WTC11 (cell line): ENCODE data around the gene PTPRJ. TPM values are rescaled to one million over a fixed set of nuclear protein-coding genes. Genes with fewer than 3 reads are reported as not detected.
A peak's percentile ranks its signal among the peaks of the same experiment; 100 is the strongest.

Experiments
- ATAC-seq: fragments of 200-7000 bp; cut with Tn5 transposase; 2 replicates; pipeline ENCODE4 v1.10.0; 2021; ENCODE audit warnings: mild to moderate bottlenecking, moderate library complexity
- CTCF ChIA-PET: fragments of 300-600 bp; sonication (Branson Sonifier 250); formaldehyde crosslinking; loops from one replicate; lab custom pipeline; 2021; ENCODE audit warnings: antibody characterized with exemption; lab: Charles Lee
- POLR2A ChIA-PET: fragments of 350-600 bp; sonication (Branson Sonifier 250); formaldehyde crosslinking; loops from one replicate; lab custom pipeline; 2021; ENCODE audit warnings: antibody characterized with exemption; lab: Charles Lee
- DNase-seq: peaks from one replicate; pipeline ENCODE4 v3.0.0; 2021; ENCODE audit warnings: low spot score
- H3K27ac Mint-ChIP-seq: 2 replicates; pipeline ENCODE4 v1.8.0; 2021; ENCODE audit warnings: mixed read lengths
- H3K27me3 Mint-ChIP-seq: 2 replicates; pipeline ENCODE4 v1.8.0; 2021; ENCODE audit warnings: low read depth, mild to moderate bottlenecking, moderate library complexity, mixed read lengths
- H3K36me3 Mint-ChIP-seq: 2 replicates; pipeline ENCODE4 v1.8.0; 2021; ENCODE audit warnings: mixed read lengths
- H3K4me1 Mint-ChIP-seq: 2 replicates; pipeline ENCODE4 v1.8.0; 2022; ENCODE audit warnings: mixed read lengths
- H3K4me3 Mint-ChIP-seq: 2 replicates; pipeline ENCODE4 v1.8.0; 2021; ENCODE audit warnings: mild to moderate bottlenecking, moderate library complexity, mixed read lengths
- H3K9me3 Mint-ChIP-seq: 2 replicates; pipeline ENCODE4 v1.8.0; 2021; ENCODE audit warnings: mixed read lengths
- ATF1 ChIP-seq: sonication (generic); formaldehyde crosslinking; IDR thresholded peaks from 2 replicates; pipeline ENCODE4 v1.8.1; 2023; ENCODE audit warnings: mild to moderate bottlenecking, moderate library complexity, missing genetic modification reagents
- CBFB ChIP-seq: sonication (generic); formaldehyde crosslinking; IDR thresholded peaks from 2 replicates; pipeline ENCODE4 v1.8.1; 2022; ENCODE audit warnings: mild to moderate bottlenecking, low read depth, missing genetic modification reagents
- EMX1 ChIP-seq: fragments of 250-450 bp; sonication (Bioruptor Pico); IDR thresholded peaks from 2 replicates; pipeline ENCODE4 v1.8.0; 2021; ENCODE audit warnings: mild to moderate bottlenecking
- JAZF1 ChIP-seq: fragments of 250-450 bp; sonication (Bioruptor Pico); IDR thresholded peaks from 2 replicates; pipeline ENCODE4 v1.9.0; 2021; ENCODE audit warnings: moderate library complexity, mild to moderate bottlenecking, inconsistent platforms
- RELA ChIP-seq: sonication (generic); formaldehyde crosslinking; IDR thresholded peaks from 2 replicates; pipeline ENCODE4 v1.8.1; 2022; ENCODE audit warnings: missing genetic modification reagents, mild to moderate bottlenecking, borderline replicate concordance
- SOX15 ChIP-seq: fragments of 250-450 bp; sonication (Bioruptor Pico); IDR thresholded peaks from 2 replicates; pipeline ENCODE4 v1.9.0; 2021; ENCODE audit warnings: mild to moderate bottlenecking
- SP1 ChIP-seq: sonication (generic); formaldehyde crosslinking; conservative IDR thresholded peaks from 2 replicates; pipeline ENCODE4 v1.8.1; 2022; ENCODE audit warnings: missing genetic modification reagents
- TCF7 ChIP-seq: sonication (generic); formaldehyde crosslinking; IDR thresholded peaks from 2 replicates; pipeline ENCODE4 v1.8.0; 2022; ENCODE audit warnings: mild to moderate bottlenecking, low read depth, missing genetic modification reagents, moderate library complexity
- TEAD4 ChIP-seq: sonication (generic); formaldehyde crosslinking; IDR thresholded peaks from 2 replicates; pipeline ENCODE4 v1.8.0; 2022; ENCODE audit warnings: mild to moderate bottlenecking, missing genetic modification reagents
- total RNA-seq: library from RNA; stranded (reverse); gene quantifications from 3 replicates; pipeline ENCODE4 v1.2.3, GENCODE V29; 2021
- TF ChIP-seq, protein P1 (sequence below): sonication (generic); formaldehyde crosslinking; IDR thresholded peaks from 2 replicates; pipeline ENCODE4 v1.8.1; 2023; ENCODE audit warnings: mild to moderate bottlenecking, missing genetic modification reagents, borderline replicate concordance
- TF ChIP-seq, protein P2 (sequence below): sonication (generic); formaldehyde crosslinking; IDR thresholded peaks from 2 replicates; pipeline ENCODE4 v1.8.1; 2023; ENCODE audit warnings: mild to moderate bottlenecking, missing genetic modification reagents, moderate library complexity
- TF ChIP-seq, protein P3 (sequence below): sonication (generic); formaldehyde crosslinking; IDR thresholded peaks from 2 replicates; pipeline ENCODE4 v1.8.0; 2022; ENCODE audit warnings: missing genetic modification reagents
- TF ChIP-seq, protein P4 (sequence below): sonication (generic); formaldehyde crosslinking; IDR thresholded peaks from 2 replicates; pipeline ENCODE4 v1.8.0; 2022; ENCODE audit warnings: mild to moderate bottlenecking, missing genetic modification reagents
- TF ChIP-seq, protein P5 (sequence below): sonication (generic); formaldehyde crosslinking; IDR thresholded peaks from 2 replicates; pipeline ENCODE4 v1.8.0; 2023; ENCODE audit warnings: missing genetic modification reagents
- TF ChIP-seq, protein P6 (sequence below): sonication (generic); formaldehyde crosslinking; conservative IDR thresholded peaks from 2 replicates; pipeline ENCODE4 v1.8.1; 2022; ENCODE audit warnings: mild to moderate bottlenecking, missing genetic modification reagents
- TF ChIP-seq, protein P7 (sequence below): fragments of 250-450 bp; sonication (Bioruptor Pico); IDR thresholded peaks from 2 replicates; pipeline ENCODE4 v1.9.0; 2021; ENCODE audit warnings: mild to moderate bottlenecking
- TF ChIP-seq, protein P8 (sequence below): sonication (generic); formaldehyde crosslinking; IDR thresholded peaks from 2 replicates; pipeline ENCODE4 v1.8.0; 2022; ENCODE audit warnings: mild to moderate bottlenecking, missing genetic modification reagents
- TF ChIP-seq, protein P9 (sequence below): fragments of 250-450 bp; sonication (Bioruptor Pico); IDR thresholded peaks from 2 replicates; pipeline ENCODE4 v2.1.2; 2022; ENCODE audit warnings: mild to moderate bottlenecking, moderate library complexity

The PTPRJ gene
- total RNA-seq, 1 experiment from 2014 or later = 19.5 TPM

DNA sequence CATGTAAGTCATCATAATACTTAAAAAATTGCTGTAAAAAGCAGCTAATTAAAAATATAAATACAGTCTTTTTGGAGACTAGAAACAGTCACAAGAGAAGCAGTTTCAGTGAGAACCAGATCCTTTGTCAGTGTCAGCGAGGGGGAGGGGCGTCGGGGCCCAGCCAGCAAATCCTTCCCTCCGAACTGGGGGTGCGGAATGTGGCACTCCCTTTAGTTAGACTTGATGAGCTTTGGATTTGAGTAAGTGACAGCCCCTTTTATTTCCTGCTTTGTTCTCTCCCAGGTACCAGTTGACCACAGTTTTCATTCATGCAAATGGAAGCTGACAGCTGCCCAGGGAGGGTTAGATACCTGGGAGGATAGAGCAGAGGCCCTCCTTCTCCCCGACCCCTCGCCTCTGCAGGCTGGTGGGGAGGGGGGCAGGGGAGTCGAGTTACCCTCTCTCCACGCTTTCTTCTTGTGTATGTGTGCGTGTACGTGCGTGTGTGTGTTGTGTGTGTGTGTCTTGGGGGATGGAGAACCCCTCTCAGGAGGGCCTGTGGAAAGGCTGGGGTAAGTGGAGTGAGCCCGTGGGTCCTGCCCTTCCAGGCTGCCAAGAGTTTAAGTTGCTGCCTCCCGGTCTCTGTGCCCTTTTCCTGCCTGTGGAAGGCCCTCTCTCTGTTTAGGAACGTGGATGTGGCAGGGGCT is 38.3 kb downstream of the PTPRJ start:
- peak; percentile 40 for DNase-seq
- ChIA-PET CTCF (interaction anchor here (1.2 kb wide), 1 partner anchor 39 kb away, joined by 4 read pairs; no protein-coding TSS in a partner anchor), POLR2A (no interaction called here)
- H3K9me3 Mint-ChIP-seq = no peaks in the 10 kb centered on the region
- ATAC-seq = peak; percentile 77
- H3K27me3 Mint-ChIP-seq = no peaks in the 10 kb centered on the region; the same call in 1 of the 2 replicates
- peaks cover 59% of the 10 kb centered on the region for H3K4me1 Mint-ChIP-seq
- no peaks in the 10 kb centered on the region for H3K36me3 Mint-ChIP-seq
- TF ChIP-seq, protein P1, sequence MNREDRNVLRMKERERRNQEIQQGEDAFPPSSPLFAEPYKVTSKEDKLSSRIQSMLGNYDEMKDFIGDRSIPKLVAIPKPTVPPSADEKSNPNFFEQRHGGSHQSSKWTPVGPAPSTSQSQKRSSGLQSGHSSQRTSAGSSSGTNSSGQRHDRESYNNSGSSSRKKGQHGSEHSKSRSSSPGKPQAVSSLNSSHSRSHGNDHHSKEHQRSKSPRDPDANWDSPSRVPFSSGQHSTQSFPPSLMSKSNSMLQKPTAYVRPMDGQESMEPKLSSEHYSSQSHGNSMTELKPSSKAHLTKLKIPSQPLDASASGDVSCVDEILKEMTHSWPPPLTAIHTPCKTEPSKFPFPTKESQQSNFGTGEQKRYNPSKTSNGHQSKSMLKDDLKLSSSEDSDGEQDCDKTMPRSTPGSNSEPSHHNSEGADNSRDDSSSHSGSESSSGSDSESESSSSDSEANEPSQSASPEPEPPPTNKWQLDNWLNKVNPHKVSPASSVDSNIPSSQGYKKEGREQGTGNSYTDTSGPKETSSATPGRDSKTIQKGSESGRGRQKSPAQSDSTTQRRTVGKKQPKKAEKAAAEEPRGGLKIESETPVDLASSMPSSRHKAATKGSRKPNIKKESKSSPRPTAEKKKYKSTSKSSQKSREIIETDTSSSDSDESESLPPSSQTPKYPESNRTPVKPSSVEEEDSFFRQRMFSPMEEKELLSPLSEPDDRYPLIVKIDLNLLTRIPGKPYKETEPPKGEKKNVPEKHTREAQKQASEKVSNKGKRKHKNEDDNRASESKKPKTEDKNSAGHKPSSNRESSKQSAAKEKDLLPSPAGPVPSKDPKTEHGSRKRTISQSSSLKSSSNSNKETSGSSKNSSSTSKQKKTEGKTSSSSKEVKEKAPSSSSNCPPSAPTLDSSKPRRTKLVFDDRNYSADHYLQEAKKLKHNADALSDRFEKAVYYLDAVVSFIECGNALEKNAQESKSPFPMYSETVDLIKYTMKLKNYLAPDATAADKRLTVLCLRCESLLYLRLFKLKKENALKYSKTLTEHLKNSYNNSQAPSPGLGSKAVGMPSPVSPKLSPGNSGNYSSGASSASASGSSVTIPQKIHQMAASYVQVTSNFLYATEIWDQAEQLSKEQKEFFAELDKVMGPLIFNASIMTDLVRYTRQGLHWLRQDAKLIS (CRISPR knock-in tag) = no peak
- TF ChIP-seq, protein P2, sequence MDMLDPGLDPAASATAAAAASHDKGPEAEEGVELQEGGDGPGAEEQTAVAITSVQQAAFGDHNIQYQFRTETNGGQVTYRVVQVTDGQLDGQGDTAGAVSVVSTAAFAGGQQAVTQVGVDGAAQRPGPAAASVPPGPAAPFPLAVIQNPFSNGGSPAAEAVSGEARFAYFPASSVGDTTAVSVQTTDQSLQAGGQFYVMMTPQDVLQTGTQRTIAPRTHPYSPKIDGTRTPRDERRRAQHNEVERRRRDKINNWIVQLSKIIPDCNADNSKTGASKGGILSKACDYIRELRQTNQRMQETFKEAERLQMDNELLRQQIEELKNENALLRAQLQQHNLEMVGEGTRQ (CRISPR knock-in tag) = no peak
- TF ChIP-seq, protein P3, sequence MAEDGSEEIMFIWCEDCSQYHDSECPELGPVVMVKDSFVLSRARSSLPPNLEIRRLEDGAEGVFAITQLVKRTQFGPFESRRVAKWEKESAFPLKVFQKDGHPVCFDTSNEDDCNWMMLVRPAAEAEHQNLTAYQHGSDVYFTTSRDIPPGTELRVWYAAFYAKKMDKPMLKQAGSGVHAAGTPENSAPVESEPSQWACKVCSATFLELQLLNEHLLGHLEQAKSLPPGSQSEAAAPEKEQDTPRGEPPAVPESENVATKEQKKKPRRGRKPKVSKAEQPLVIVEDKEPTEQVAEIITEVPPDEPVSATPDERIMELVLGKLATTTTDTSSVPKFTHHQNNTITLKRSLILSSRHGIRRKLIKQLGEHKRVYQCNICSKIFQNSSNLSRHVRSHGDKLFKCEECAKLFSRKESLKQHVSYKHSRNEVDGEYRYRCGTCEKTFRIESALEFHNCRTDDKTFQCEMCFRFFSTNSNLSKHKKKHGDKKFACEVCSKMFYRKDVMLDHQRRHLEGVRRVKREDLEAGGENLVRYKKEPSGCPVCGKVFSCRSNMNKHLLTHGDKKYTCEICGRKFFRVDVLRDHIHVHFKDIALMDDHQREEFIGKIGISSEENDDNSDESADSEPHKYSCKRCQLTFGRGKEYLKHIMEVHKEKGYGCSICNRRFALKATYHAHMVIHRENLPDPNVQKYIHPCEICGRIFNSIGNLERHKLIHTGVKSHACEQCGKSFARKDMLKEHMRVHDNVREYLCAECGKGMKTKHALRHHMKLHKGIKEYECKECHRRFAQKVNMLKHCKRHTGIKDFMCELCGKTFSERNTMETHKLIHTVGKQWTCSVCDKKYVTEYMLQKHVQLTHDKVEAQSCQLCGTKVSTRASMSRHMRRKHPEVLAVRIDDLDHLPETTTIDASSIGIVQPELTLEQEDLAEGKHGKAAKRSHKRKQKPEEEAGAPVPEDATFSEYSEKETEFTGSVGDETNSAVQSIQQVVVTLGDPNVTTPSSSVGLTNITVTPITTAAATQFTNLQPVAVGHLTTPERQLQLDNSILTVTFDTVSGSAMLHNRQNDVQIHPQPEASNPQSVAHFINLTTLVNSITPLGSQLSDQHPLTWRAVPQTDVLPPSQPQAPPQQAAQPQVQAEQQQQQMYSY (CRISPR knock-in tag) = no peak
- TF ChIP-seq JAZF1 (CRISPR knock-in tag) (no peak), TCF7 (CRISPR knock-in tag) (no peak), ATF1 (CRISPR knock-in tag) (no peak), CBFB (CRISPR knock-in tag) (no peak), EMX1 (CRISPR knock-in tag) (no peak), RELA (CRISPR knock-in tag) (no peak), TEAD4 (CRISPR knock-in tag) (no peak), SP1 (no peak), SOX15 (no peak)
- TF ChIP-seq, protein P4, sequence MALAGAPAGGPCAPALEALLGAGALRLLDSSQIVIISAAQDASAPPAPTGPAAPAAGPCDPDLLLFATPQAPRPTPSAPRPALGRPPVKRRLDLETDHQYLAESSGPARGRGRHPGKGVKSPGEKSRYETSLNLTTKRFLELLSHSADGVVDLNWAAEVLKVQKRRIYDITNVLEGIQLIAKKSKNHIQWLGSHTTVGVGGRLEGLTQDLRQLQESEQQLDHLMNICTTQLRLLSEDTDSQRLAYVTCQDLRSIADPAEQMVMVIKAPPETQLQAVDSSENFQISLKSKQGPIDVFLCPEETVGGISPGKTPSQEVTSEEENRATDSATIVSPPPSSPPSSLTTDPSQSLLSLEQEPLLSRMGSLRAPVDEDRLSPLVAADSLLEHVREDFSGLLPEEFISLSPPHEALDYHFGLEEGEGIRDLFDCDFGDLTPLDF (CRISPR knock-in tag) = no peak
- TF ChIP-seq, protein P5, sequence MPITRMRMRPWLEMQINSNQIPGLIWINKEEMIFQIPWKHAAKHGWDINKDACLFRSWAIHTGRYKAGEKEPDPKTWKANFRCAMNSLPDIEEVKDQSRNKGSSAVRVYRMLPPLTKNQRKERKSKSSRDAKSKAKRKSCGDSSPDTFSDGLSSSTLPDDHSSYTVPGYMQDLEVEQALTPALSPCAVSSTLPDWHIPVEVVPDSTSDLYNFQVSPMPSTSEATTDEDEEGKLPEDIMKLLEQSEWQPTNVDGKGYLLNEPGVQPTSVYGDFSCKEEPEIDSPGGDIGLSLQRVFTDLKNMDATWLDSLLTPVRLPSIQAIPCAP (CRISPR knock-in tag) = no peak
- TF ChIP-seq, protein P6, sequence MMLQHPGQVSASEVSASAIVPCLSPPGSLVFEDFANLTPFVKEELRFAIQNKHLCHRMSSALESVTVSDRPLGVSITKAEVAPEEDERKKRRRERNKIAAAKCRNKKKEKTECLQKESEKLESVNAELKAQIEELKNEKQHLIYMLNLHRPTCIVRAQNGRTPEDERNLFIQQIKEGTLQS (CRISPR knock-in tag) = no peak
- TF ChIP-seq, protein P7, sequence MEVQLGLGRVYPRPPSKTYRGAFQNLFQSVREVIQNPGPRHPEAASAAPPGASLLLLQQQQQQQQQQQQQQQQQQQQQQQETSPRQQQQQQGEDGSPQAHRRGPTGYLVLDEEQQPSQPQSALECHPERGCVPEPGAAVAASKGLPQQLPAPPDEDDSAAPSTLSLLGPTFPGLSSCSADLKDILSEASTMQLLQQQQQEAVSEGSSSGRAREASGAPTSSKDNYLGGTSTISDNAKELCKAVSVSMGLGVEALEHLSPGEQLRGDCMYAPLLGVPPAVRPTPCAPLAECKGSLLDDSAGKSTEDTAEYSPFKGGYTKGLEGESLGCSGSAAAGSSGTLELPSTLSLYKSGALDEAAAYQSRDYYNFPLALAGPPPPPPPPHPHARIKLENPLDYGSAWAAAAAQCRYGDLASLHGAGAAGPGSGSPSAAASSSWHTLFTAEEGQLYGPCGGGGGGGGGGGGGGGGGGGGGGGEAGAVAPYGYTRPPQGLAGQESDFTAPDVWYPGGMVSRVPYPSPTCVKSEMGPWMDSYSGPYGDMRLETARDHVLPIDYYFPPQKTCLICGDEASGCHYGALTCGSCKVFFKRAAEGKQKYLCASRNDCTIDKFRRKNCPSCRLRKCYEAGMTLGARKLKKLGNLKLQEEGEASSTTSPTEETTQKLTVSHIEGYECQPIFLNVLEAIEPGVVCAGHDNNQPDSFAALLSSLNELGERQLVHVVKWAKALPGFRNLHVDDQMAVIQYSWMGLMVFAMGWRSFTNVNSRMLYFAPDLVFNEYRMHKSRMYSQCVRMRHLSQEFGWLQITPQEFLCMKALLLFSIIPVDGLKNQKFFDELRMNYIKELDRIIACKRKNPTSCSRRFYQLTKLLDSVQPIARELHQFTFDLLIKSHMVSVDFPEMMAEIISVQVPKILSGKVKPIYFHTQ (CRISPR knock-in tag) = no peak
- TF ChIP-seq, protein P8, sequence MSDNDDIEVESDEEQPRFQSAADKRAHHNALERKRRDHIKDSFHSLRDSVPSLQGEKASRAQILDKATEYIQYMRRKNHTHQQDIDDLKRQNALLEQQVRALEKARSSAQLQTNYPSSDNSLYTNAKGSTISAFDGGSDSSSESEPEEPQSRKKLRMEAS (CRISPR knock-in tag) = no peak
- TF ChIP-seq, protein P9, sequence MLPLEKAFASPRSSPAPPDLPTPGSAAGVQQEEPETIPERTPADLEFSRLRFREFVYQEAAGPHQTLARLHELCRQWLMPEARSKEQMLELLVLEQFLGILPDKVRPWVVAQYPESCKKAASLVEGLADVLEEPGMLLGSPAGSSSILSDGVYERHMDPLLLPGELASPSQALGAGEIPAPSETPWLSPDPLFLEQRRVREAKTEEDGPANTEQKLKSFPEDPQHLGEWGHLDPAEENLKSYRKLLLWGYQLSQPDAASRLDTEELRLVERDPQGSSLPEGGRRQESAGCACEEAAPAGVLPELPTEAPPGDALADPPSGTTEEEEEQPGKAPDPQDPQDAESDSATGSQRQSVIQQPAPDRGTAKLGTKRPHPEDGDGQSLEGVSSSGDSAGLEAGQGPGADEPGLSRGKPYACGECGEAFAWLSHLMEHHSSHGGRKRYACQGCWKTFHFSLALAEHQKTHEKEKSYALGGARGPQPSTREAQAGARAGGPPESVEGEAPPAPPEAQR (CRISPR knock-in tag) = no peak
- H3K4me3 Mint-ChIP-seq = peak overlapping the region; percentile 55
- H3K27ac Mint-ChIP-seq = no peak overlapping the region
